GM15510 (cell line): ENCODE results near the gene HSPB7.

Experiments used
- POLR2A ChIP-seq: IDR thresholded peaks from 3 replicates; pipeline ENCODE4 v1.6.1; 2011; ENCODE audit warnings: borderline replicate concordance; ENCODE audit not compliant: insufficient read length; ENCODE audit errors: extremely low read depth

The HSPB7 gene

DNA sequence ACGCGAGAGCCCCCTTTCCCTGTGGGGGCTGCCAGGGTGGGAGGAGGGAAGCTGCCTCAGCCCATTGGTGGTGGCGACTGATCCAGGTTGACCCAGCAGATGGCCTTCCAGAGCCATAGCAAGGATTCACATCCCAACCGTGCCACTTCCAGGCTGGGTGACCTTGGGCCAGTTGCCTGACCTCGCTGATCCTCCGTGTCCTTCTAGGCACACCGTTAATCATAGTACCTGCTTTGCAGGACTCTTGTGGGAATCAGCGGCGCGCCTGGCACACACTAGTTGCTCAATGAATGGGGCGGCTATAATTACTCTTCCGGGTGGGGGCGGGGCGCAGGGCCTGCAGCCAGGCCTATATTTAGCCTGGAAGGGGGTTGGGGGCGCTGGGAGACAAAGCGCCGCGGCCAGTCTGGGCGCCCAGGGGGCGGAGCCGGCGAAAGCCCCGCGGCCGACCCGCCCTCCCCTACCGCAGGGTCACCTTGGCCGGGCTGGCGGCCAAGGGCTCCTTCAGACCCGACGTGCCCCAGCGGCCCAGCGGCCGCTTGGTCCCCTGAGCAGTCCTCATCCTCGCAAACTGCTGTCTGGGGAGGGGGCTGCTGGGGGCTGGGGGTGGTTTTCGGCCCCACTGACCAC, 5.1 kb downstream of the HSPB7 start:
- no peak for TF ChIP-seq POLR2A

DNA sequence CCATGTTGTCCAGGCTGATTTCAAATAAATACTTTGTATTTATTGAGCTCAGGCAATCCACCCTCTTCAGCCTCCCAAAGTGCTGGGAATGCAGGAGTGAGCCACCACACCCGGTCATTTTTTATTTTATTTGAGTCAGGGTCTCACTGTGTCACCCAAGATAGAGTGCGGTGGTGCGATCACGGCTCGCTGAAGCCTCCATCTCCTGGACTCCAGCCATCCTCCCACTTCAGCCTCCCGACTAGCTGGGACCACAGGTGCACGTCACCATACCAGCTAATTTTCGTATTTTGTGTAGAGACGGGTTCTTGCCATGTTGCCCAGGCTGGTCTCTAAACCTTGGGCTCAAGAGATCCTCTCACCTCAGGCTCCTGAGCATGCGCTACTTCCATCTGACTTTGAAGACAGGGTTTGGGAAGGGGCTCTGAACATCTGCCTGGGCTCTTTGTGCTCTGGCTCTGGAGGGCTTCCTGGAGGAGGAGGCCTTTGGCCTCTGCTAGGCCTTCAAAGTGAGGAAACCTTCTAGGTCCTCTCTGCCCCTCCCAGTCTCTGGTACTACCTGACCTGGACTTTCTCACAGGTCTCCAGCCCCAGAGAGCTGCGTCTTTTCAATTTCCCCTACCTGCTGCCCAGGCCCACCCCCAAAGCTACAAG, 5.8 kb downstream of the HSPB7 start:
- no peak for TF ChIP-seq POLR2A

DNA sequence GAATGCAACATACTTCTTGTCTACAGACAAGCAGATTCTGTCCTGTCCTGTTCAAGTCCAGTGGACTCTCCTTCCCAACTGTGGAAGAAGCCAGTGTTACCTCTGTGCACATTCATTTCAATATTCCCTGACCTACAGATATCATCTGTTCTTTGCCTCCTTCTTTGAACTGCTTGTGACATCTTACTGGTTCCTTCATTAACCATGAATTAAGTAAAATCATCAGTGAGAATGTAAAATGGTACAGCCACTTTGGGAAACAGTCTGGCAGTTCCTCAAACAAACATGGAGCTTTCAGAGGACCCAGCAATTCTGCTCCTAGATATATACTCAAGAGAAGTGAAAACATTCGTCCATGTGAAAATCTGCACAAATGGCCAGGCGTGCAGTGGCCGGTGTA, 7.0 kb downstream of the HSPB7 start:
- no peak for TF ChIP-seq POLR2A

DNA sequence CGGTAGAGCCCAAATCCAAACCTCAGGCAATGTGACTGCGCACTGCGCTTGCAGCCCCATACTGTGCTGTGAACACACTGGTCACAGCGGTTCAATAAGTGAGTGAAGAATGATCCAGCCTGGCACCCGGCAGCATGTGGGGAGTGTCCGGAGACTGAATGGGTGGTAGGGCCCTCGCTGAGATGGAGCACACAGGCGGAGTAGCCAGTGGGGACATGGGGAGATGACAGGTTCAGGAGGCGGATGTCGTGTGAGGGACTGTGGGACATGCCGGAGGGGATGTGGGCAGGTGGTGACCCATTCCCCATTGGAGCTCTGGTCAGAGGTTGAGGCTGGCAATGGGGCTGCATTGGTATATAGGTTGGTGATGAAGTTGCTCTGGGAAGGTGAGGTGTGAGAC, 8.2 kb downstream of the HSPB7 start:
- TF ChIP-seq POLR2A = no peak

DNA sequence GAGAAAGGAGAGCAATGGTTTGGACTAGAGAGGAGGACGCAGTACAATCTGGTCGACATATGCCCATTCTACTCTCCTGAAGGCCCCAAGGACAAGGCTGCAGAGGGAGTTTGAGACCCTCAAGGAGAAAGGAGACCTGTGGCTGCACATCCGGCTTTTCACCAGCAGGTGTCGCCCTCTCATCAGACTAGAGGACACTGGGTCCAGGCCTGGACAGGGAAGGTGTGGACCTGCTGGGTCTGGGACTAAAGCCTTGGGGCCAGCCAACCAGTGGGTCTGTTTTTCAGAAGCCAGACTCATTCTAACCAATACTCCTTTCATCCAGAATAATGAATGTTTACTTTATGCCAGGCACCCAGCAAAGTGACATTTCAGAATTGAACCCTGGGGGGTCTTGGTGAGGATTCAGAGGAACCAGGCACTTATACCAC, 8.8 kb downstream of the HSPB7 start:
- TF ChIP-seq POLR2A = no peak

DNA sequence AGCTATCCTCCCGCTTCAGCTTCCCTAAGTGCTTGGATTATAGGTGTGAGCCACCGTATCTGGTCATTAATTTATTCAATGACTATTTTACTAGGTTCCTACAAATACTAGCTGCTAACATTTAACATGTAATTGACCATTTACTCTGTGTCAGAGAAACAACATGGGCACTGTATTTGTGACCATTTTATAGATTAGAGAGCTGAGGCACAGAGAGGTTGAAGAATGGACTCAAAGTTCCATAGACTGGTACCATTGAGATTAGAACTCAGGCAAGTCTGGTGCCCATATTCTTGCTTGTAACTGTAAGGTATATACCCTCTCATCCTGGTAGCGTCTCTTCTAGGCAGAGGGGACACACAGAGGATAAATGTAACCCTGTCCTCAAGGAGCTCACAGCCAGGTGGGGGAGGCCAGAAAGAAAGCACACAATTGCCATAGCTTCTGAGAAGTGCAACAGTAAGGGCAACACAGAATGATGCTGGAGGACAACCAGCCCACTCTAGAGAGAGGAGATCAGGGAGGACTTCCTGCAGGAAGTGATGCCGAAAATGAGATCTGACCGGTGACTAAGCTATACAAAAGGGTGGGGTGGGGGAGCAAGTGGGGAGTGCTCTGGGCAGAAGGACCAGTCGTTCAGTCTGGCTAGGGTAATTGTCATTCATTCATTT, 10.0 kb downstream of the HSPB7 start:
- TF ChIP-seq POLR2A = no peak

DNA sequence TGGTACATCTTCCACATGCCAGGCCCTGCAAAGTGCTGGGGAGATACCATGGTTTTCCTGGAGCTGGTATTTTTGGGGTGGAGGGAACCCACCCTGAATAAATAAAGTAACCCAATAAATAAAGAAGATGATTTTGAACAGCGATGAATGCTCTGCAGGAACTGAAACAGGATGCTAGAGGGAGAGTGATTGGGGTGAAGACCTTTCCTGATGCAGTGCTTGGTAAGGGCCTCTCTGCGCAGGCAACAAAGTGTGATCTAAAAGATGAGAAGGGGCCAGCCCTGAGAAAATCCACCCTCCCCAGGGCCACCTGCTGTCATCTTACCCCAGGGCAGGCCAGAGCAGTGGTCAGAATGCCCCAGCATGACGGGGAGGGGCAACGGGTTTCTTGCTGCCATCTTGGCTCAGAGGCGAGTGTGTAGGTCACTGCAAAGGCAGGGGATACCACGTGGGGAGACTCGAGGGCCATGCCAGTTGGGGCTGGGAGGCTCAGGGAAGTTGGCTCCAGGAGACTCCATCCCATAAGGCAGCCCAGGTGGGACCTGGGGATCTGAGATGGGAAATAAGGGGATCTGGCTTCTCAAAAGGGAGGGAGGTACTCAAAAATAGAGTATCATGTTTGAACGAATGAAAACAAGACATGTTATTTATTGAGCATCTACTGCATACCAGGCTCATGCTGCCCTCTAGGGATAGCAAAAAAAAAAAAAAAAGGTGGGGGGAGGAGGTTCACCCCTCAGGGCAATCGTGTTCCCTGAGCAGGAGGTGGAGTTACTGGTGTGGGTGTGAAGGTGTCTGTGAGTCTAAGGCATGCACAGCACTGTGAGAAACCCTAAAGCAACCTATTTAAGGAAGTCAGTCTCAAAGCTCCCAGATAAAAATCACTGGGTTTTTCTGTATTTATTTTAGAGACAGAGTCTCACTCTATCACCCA, 11.0 kb downstream of the HSPB7 start:
- TF ChIP-seq POLR2A = no peak

DNA sequence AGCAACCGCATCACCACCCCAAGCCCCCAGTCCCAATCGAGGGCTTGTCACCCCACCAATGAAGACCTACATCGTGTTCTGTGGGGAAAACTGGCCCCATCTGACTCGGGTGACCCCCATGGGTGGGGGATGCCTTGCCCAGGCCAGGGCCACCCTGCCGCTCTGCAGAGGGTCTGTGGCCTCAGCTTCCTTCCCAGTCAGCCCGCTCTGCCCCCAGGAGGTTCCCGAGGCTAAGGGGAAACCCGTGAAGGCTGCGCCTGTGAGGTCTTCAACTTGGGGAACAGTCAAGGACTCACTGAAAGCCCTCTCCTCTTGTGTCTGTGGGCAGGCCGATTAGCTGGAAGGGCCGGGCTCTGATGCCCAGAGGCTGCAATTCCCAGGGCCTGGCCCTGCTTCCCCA, 11.8 kb downstream of the HSPB7 start:
- no peak for TF ChIP-seq POLR2A

DNA sequence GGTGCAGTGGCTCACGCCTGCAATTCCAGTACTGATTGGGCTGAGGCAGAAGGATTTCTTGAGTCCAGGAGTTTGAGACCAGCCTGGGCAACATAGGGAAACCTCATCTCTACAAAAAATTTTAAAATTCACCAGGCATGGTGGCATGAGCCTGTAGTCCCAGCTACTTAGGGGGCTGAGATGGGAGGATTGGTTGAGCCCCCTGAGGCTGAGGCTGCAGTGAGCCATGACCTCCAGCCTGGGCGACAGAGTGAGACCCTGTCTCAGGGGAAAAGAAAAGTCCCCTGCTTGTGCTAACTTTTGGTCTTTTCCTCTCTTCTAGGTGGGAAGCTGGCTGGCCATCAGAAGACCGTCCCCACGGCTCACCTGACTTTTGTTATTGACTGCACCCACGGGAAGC, 12.2 kb downstream of the HSPB7 start:
- TF ChIP-seq POLR2A = no peak

DNA sequence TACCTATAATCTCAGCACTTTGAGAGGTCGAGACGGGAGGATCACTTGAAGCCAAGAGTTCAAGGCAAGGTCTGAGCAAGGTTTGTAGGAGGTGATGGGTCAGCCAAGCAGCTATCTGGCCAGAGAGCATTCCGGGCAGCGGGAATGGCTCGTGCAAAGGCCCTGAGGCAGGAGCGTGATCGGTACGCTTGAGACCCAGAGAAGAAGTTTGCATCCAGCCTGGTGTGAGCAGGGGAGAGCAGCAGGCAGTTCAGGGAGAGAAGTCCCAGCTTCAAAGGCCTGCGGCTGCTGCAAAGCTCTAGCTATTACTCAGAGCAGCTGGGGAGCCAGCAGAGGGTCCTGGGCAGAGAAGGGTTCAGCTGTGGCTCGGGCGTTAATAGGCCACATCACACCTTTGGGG, 18.9 kb downstream of the HSPB7 start:
- TF ChIP-seq POLR2A = no peak

DNA sequence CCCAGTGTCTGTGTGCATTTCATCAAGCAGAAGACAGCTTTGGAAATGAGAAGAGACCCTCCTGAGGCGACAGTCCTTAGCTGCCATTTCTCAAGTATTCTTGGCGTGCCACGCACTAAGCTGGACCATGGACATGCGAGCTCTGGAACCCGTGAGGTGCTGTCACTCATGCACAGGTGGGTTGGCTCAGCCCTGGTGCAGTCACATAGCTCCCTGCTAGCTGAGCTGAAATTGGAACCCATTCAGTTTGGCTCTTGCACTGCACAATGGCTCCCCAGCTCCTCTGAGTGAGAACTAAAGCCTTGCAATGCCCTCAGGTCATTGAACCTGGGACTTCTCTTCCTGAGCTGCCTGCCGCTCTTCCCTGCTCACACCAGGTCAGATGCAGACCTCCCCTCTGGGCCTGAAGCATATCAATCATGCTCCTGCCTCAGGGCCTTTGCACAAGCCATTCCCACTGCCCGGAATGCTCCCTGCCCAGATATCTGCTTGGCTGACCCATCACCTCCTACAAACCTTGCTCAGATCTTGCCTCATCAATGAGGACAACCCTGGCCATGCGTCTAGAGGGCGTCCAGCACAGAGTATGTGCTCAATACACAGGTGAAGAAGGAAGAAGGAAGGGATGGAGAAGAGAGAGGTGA, 20.1 kb downstream of the HSPB7 start:
- TF ChIP-seq POLR2A = no peak

DNA sequence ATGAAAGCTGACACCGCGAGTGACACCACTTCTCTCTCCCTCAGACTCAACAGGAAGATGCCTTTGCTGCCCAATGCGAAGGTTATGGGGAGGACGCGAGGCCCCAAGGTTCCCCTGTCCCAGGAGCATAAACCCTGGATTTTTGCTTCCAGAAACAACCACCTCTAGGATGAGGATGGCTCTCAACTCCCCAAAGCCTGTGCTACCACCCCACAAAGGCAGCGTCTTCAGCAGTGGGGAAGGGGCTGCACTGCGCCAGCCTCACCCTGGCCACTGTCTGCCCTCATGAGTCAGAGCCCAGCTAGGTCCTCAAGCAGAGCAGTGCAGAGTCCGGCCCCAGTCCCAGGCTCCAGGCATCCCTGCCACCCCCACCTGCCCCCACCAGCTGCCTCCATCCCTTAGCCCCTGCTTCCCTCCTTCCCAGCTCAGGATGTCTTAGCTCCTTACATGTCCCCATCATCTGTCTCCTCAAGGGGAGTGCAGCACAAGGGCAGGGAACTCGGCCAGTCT, 20.7 kb downstream of the HSPB7 start:
- TF ChIP-seq POLR2A = no peak

DNA sequence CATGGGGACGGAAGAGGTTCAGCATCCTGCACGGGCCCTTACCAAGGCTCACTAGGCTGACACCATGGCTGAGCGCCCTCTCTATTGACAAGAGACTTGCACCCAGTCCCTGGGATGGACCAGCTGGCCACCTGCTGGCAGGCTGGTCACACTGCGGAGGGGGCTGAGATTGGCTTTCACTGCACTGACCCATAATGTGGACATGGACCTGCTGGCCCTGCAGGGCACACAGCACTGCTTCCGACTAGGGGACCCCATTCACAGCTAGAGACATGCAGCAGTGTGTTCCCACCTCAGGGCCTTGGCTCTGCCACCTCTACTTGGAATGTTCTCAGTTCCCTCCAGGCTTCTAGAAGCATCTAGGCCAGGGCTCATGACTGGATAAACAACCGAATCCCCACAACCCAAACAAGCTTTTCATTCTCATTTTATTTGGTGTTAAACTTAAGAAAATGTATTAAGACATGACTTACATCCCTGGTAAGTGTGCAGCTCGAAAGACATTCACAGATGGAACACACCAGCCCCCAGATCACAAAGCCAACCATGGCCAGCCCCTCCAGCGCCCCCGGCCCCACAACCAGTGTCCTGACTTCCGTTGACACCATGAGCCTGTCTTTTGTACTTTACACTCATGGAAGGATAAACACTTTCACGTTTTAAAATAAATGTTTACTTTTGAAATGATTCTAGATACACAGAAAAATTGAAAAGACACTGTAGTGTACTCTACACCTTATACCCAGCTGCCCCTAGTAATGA, 23.1 kb downstream of the HSPB7 start:
- TF ChIP-seq POLR2A = no peak

DNA sequence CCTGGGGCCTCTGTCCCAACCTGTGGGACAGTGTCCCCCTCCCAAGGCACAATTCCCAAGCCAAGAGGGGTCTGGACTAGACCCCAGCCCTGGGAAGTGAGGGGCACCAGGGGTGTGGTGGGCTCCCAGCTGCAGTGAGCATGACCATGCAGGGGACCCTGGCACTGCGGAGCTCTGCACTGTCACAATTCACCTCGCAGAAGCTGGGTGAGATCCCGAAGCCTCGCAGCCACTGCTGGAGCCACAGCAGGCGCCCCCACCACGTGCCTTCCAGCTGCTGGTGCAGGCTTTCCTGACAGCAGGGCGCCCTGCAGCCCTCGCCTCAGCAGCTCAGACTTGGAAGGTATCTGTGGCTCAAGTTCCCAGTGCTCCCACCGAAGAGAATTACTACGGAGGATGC, 23.8 kb downstream of the HSPB7 start:
- TF ChIP-seq POLR2A = no peak

DNA sequence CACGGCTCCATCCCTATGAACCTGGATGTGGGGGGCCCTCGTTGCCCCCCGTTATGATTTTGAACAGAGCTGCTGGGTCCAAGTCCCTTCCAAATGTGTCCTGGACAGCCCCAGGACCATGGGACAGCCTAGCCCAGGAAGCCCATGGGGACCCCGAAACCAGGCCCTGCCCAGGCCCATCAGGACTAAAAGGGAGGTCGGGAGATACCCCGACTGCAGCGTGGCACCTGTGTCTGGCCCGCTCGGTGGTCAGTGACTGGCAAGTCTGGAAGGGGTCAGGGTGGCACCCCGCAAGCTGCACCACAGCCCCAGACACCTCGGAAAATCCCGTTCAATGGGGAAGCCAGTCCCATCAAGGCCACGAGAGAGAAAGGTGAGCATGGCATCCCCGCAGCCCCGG, 24.2 kb downstream of the HSPB7 start:
- no peak for TF ChIP-seq POLR2A
